Astrocyte of the spinal cord (primary cell): ENCODE measurements around the gene PLPP7.

Experiments
- DNase-seq: peaks from one replicate; pipeline ENCODE4 v3.0.0; 2011; ENCODE audit warnings: low read depth, low spot score
- H3K4me3 ChIP-seq: 2 replicates; pipeline ENCODE4 v1.5.1; 2011; ENCODE audit warnings: low read depth, mild to moderate bottlenecking, low read length, moderate library complexity
- in situ Hi-C: cut with HindIII; loops from 2 replicates; pipeline ENCODE4 v1.10.0; 2017; ENCODE audit warnings: low sequenced_read_pairs
- TF ChIP-seq, protein P1 (sequence below): IDR thresholded peaks from 2 replicates; pipeline ENCODE4 v1.5.1; 2012; ENCODE audit warnings: low read depth, mild to moderate bottlenecking, low read length, inconsistent platforms

The PLPP7 gene

DNA sequence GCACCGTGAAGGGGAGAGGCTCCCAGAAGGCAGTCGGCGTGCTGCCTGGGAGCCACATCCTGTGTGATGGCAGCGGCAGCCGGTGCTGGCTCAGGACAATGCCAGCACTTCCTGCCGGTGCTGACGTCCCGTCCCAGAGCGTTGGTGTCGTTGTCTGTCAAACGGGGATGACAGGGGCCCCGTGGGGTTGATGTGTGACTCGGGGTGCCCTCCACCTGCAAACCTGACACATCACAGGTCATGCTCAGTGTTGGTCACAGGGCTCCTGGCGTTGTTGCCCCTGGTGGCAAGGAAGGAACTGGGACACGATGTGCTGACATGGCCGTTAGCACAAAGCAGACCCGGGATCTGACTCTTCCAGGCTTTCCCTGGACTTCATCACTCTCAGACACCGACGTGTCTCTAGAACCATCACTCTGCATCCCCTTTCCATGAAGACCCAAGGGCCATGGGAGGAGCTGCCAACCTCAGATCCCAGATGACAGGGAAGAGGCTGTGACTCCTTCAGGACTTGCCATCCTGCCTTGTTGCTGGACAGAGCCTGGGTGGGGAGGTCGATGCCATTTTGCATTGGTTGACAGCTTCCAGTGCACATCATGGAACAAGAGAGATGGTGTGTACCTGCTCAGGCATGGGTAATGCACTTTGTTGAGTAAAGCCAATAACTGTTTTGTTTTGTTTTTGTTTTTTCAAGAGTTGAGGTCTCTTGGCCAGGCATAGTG, 21.5 kb downstream of the PLPP7 start:
- H3K4me3 ChIP-seq, result no peak overlapping the region
- in situ Hi-C loops, result no loop called here
- TF ChIP-seq, protein P1, sequence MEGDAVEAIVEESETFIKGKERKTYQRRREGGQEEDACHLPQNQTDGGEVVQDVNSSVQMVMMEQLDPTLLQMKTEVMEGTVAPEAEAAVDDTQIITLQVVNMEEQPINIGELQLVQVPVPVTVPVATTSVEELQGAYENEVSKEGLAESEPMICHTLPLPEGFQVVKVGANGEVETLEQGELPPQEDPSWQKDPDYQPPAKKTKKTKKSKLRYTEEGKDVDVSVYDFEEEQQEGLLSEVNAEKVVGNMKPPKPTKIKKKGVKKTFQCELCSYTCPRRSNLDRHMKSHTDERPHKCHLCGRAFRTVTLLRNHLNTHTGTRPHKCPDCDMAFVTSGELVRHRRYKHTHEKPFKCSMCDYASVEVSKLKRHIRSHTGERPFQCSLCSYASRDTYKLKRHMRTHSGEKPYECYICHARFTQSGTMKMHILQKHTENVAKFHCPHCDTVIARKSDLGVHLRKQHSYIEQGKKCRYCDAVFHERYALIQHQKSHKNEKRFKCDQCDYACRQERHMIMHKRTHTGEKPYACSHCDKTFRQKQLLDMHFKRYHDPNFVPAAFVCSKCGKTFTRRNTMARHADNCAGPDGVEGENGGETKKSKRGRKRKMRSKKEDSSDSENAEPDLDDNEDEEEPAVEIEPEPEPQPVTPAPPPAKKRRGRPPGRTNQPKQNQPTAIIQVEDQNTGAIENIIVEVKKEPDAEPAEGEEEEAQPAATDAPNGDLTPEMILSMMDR, result no peak
- no peak for DNase-seq

DNA sequence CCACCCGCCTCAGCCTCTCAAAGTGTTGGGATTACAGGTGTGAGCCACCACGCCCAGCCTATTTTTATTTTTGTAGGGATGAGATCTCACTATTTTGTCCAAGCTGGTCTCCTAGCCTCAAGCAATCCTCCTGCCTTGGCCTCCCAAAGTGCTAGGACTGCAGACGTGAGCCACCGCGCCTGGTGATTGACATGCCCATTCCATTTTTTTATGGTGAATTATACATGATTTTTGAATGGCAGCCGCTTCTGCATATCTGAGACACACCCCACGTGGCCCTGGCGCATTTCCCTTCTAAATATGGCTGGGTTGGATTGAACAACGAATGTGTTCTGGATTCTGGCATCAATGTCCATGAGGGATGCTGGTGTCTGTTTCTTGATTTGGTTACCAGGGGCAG, 22.7 kb downstream of the PLPP7 start:
- no peak for DNase-seq
- no peak overlapping the region for H3K4me3 ChIP-seq
- in situ Hi-C loops, result no loop called here
- TF ChIP-seq, protein P1, result no peak

DNA sequence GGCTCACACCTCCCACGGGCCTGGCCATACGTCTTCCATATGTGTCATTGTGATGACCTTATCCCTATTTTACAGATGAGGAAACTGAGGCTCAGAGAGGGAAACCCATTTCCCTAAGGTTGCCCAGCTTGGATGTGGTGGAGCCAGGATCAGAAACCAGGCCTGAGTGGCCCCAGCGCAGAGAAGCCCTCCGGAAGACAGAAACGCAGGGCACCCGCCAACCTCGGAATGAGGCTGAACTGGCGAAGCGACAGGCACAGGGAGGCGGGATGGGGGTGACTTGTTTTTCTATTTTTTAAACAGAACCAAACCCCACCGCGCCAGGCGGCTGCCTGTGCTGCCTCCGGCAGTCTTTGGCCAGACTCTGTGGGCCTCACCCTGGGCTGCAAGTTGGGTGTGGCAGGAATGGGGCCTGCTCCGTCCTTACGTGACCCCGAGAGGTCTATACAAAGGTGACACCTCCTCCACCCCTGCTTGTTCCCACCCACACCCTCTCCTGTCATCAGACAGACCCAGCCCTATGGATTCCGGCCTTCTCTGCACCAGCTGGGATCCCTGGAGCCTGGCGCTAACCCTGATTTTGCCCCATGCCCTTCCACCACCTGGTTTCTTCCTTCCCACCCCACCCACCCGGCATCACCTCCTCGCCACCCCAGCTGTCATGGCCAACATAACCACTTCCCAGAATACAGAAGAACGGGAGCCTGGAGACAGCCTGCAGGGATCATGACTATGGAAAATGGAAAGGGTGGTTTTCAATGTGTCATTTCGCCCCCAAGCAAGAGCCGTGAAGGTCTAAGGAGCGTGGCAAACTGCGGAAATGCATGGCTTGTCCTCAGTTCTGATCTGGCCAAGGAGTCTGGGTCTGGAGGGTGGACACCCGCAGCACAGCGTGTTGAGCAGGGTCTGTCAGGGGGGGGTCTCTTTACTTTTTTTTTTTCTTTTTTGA, 23.6 kb downstream of the PLPP7 start:
- no peak overlapping the region for H3K4me3 ChIP-seq
- in situ Hi-C loops, result no loop called here
- TF ChIP-seq, protein P1, result no peak
- no peak for DNase-seq

DNA sequence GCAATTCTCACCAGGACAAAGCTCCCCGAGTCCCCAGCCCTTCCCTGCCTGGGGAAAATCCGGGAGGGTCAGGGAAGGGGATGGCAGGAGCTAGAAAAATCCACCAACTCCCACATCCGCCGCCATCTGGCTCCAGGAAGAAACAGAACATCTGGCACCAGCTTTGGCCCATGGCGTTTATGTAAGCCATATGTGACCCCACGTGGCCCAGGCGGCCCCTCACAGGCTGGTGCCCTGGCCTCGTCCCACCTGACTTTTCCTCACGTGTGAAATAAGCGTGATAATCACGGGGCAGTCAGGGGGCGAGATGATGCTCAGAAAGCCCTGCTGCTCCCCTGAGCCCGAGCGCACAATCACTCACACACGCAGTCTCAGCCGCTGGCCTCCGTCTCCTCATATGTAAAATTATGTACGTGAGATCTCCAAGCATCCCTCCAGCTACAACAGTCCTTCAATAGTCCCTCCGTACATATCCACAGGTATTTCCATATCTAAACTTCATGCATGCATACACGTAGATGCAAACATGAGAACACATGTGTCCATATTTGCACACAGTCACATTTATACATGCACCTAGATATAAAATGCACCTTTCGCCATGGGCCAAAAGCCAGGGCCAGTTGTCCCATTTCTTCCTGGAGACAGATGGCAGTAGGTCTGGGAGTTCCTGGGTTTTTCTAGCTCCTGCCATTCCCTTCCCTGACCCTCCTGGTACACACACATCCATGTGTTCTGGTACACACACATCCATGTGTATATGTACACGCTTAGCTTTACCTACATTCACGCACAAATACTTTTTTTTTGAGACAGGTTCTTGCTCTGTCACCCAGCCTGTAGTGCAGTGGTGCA, 28.9 kb downstream of the PLPP7 start:
- H3K4me3 ChIP-seq, result no peak overlapping the region
- TF ChIP-seq, protein P1, result no peak
- in situ Hi-C loops, result no loop called here
- no peak for DNase-seq

DNA sequence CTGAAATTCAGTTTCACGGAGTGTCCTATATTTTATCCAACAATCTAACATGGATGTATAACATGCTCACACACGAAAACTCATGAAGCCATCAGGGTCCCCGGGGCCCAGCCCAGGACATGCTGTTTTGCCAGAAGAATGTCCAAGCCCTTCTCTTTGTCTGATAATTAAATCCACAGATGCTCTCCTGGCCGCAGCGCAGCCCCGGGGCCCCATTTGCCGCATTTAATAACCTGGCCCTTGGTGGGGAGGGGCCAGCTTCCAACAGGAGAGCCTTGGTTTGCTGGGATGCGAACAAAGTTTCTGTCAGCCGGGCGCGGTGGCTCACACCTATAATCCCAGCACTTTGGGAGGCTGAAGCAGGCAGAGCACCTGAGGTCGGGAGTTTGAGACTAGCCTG, 30.0 kb downstream of the PLPP7 start:
- H3K4me3 ChIP-seq, result no peak overlapping the region
- no peak for DNase-seq
- TF ChIP-seq, protein P1, result no peak
- in situ Hi-C loops, result no loop called here

DNA sequence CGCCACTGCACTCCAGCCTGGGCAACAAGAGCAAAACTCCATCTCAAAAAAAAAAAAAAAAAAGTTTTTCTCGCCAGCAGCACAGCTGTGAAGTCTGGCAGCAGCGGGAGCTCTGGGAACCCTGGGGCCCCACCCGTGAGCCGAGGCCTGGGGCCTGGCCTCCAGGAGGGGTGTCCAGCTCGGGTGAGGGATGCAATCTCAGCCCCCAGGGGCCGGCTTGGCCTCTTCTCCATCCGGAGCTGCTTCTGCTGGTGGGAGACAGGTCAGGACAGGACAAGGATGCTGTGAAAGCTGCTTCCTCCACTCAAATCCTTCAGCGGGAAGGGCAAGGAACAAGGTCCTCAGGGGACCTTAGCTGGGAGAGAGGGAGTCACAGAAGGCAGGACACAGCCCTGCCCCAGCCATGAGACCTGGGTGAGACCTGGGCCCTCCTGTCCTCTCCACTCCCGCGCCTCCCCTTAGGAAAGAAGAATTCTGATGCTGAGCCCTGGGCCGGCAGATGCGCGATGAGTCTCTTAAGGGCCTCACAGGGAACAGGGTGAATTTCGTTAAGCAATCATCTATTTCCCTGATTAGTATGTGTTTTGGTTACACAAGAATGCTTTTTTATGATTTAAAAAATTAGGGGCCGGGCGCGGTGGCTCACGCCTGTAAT, 30.6 kb downstream of the PLPP7 start:
- no peak overlapping the region for H3K4me3 ChIP-seq
- in situ Hi-C loops, result no loop called here
- TF ChIP-seq, protein P1, result no peak
- DNase-seq, result no peak
